ENCODE data around the gene E2F4. TPM values are rescaled to one million over a fixed set of nuclear protein-coding genes. Genes with fewer than 3 reads are reported as not detected.

E2F4 gene
- total and polyA plus RNA-seq, 9 of the 15 experiments (the other 6 are each of a cell fraction or from before 2014, with no cell fraction given) = 9.7 to 139 (median 106) TPM

GRCh38 chr16:67157106-67157748, 34.7 kb upstream of the E2F4 start:
- peaks cover 28% of the 10 kb centered on the region for H3K79me2 ChIP-seq (ENCODE audit: control insufficient read depth, insufficient read depth, low read length)
- H3K4me2 ChIP-seq (ENCODE audit: insufficient read depth, low read length) = no peak overlapping the region
- intact Hi-C loops (cut with micrococcal nuclease) = loop anchor here (5.0 kb wide), 1 partner anchor 180 kb away; no protein-coding TSS in a partner anchor
- no peak for TF ChIP-seq E2F4 (CRISPR knock-in tag; IDR thresholded peaks at IDR 0.05; ENCODE audit: low read depth)
- TF ChIP-seq TBL1XR1 (IDR thresholded peaks at IDR 0.05; ENCODE audit: low read length in 2 of 2) = no peak
- TF ChIP-seq ZBTB17 (CRISPR knock-in tag; IDR thresholded peaks at IDR 0.05) = no peak
- TF ChIP-seq THRAP3 (IDR thresholded peaks at IDR 0.05; ENCODE audit: borderline replicate concordance) = no peak
- no TSS peak for BruUV-seq (replicated peaks)
- H3K9me3 ChIP-seq (replicated peaks; ENCODE audit: control insufficient read depth, insufficient read depth, low read depth, low read length) = no peaks in the 10 kb centered on the region
- H3K27me3 ChIP-seq (ENCODE audit: control insufficient read depth in 2 of 2, insufficient read depth in 2 of 2, low read length in 2 of 2) = no peaks in the 10 kb centered on the region
- 43% methylated on average over 7 of the region's 7 CpGs for WGBS (ENCODE audit: insufficient coverage, low coverage, missing lambda C conversion rate)
- no peak overlapping the region for H3K27ac ChIP-seq (ENCODE audit: extremely low read depth, low read depth, low read length)
- H4K20me1 ChIP-seq (replicated peaks; ENCODE audit: control insufficient read depth, insufficient read depth, low read length) = peaks cover 16% of the 10 kb centered on the region
- CTCF ChIA-PET (ENCODE audit: low intra/inter-chr PET ratio) = no interaction called here
- H3K9me1 ChIP-seq (ENCODE audit: control insufficient read depth, insufficient read depth, low read length) = no peaks in the 10 kb centered on the region
- POLR2A ChIA-PET = interaction anchor here (1.2 kb wide), 1 partner anchor 16 kb away, joined by 3 read pairs; no protein-coding TSS in a partner anchor
- DNase-seq (ENCODE audit: extremely low read depth in 1 of 4, low spot score in 3 of 4) (no peak), ATAC-seq (no peak), FAIRE-seq (peak; percentile 42)
- in situ Hi-C loops (cut with MboI) = loop anchor here (5.0 to 25.0 kb wide), 2 partner anchors 140 to 195 kb away; partner anchors contain the start of gene CES3
- no peak overlapping the region for H3K4me3 ChIP-seq
- H3K36me3 ChIP-seq (ENCODE audit: control insufficient read depth, insufficient read depth, low read length) = peaks cover under 1% of the 10 kb centered on the region; the same call in 1 of the 3 replicates
- H2AFZ ChIP-seq (ENCODE audit: low read depth, low read length) = no peak overlapping the region
- no peak overlapping the region for H3K9ac ChIP-seq (ENCODE audit: insufficient read depth in 1 of 2, low read depth in 2 of 2, low read length in 2 of 2)
- H3K4me1 ChIP-seq (replicated peaks in 1 of 2; ENCODE audit: control insufficient read depth in 2 of 2, insufficient read depth in 2 of 2, low read length in 2 of 2) = peaks cover 20 to 57% of the 10 kb centered on the region in 2 experiments
